ENCODE measurements around the gene CENPV.

The CENPV gene

DNA sequence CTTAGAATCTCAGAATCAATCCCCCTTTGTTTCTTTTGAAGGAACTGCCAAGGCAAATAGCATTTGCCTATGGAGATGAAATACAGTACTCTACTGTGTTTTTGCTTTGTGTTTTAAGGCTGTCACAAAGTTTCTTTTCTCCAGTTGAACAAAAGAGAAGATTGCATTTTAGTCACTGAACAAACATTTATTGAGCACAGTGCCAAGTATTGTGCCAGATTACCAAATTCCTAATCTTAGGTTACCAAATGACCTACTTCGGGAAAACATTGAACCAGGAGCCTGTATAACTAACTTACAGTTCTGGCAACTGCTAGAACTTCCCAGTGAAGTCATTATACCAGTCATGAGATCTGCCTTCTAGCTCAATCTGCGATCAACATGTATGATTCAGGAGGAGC lies 24.7 kb upstream of the CENPV start:
- no peaks in the 10 kb centered on the region for H3K9me3 Mint-ChIP-seq
- no peak overlapping the region for H3K27ac Mint-ChIP-seq
- ATAC-seq, result no peak
- H3K4me1 Mint-ChIP-seq, result peaks cover 18% of the 10 kb centered on the region
- no peaks in the 10 kb centered on the region for H3K27me3 Mint-ChIP-seq
- H3K4me3 Mint-ChIP-seq, result no peak overlapping the region
- peaks cover 20% of the 10 kb centered on the region for H3K36me3 Mint-ChIP-seq

DNA sequence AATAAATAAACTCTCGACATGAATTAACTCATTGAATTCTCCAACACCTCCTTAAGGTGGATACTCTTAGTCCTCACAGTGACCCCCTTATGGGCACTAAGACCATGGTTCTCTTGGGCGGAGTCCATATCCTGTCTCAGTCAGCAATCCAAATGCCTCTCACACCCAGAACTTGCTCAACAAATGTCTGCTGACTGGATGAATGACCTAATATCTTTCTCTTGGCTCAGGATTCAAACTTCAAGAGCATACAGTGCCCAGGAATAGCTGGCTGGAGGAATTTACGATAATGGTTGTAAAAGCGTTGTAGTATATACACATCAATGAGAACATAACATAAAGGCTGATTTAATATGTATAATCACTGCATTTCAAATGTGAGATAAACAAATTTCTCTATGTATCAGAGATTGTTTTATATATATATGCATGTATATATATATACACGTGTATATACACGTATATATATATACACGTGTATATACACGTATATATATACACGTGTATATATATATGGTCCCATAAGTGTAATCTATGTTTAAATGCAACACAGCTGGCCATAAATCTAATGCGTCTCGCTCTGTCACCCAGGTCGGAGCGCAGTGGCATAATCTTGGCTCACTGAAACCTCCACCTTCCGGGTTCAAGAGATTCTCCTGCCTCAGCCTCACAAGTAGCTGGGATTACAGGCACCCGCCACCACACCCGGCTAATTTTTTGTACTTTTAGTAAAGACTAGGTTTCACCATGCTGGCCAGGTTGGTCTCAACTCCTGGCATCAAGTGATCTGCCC lies 21.1 kb upstream of the CENPV start:
- no peak for ATAC-seq
- Mint-ChIP-seq H3K9me3 (no peaks in the 10 kb centered on the region), H3K4me3 (no peak overlapping the region), H3K27me3 (no peaks in the 10 kb centered on the region), H3K4me1 (no peaks in the 10 kb centered on the region), H3K27ac (no peak overlapping the region), H3K36me3 (no peaks in the 10 kb centered on the region)

DNA sequence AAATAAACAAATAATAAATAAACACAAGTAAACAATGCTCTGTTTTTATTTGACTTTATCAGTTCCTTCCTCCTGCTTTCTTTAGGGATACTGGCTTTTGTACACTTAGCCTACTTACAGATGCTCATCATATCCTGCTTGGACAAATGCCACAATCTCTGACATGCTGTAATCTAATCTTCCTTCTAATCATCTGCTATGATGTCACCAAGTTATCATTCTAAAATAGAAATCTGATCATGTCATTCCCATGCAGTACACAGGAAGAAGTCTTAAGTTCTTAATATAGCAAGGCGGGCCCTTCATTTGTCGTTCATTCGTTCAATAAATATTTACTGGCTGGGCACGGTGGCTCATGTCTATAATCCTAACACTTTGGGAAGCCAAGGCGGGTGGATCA lies 18.5 kb upstream of the CENPV start:
- H3K4me3 Mint-ChIP-seq, result no peak overlapping the region
- H3K9me3 Mint-ChIP-seq, result no peaks in the 10 kb centered on the region
- no peaks in the 10 kb centered on the region for H3K36me3 Mint-ChIP-seq
- H3K27ac Mint-ChIP-seq, result no peak overlapping the region
- H3K27me3 Mint-ChIP-seq, result no peaks in the 10 kb centered on the region
- no peak for ATAC-seq
- H3K4me1 Mint-ChIP-seq, result no peaks in the 10 kb centered on the region

DNA sequence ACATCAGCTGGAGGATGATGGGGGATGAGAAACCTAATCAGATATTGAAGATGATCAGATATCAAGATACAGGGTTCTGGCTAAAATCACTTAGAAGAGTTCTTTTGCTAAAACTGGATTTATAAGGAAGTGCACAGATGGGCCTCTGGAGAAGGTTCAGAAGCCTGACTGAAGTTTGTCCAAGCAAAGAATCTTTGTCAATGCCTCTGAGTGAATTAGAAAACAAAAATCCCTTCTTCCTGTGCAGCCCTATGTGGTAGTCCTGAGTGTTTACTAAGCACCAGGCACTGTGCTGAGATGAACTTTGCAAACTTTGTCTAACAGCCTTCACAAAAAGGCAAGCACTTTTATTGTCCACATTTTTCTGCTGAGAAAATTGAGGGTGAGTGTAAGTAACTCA lies 11.4 kb upstream of the CENPV start:
- H3K4me1 Mint-ChIP-seq, result peaks cover 4% of the 10 kb centered on the region
- H3K27ac Mint-ChIP-seq, result no peak overlapping the region

DNA sequence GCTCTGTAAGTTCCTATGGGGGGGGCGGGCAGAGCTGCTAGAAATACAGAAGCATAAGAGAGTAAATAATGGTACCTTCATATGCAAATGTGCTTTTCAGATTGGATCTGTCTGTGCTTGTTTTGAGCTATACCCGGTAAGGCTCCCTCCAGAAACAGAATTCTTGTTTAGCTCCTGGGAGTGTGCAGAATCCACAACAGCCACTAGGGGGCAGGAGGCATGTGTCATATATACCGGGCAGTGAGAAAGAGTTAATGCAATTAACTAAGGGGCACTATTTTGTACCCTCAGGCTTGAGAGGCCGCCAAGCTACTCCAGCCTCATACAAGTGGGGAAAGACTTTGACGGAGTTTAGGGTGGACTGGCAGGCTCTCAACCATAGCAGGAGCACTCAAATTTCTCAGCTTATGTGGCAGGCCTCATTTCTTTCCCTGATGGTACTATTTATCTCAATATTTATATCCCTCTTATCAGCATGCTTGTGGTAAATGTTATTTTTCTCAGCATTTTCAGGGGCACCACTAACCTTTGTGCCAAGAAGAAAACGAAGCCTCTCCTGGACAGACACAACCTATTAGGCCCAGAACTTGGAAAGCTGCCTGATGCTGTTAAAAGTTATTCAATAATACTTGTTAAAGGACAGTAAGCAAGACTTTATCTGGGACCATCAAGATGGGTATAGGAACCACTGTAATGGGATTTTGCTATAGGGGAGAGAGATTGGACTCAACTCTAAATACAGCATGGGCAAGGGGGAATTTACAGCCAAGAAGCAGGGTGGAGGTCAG lies 10.7 kb upstream of the CENPV start:
- Mint-ChIP-seq H3K36me3 (no peaks in the 10 kb centered on the region), H3K27me3 (no peaks in the 10 kb centered on the region), H3K27ac (no peak overlapping the region), H3K4me1 (peaks cover 4% of the 10 kb centered on the region), H3K9me3 (no peaks in the 10 kb centered on the region), H3K4me3 (no peak overlapping the region)
- ATAC-seq, result peak; percentile 87

More for the DNA sequence above, 11.4 kb upstream of the CENPV start:
- Mint-ChIP-seq H3K27me3 (no peaks in the 10 kb centered on the region), H3K9me3 (no peaks in the 10 kb centered on the region), H3K36me3 (no peaks in the 10 kb centered on the region), H3K4me3 (no peak overlapping the region)
- ATAC-seq, result no peak

DNA sequence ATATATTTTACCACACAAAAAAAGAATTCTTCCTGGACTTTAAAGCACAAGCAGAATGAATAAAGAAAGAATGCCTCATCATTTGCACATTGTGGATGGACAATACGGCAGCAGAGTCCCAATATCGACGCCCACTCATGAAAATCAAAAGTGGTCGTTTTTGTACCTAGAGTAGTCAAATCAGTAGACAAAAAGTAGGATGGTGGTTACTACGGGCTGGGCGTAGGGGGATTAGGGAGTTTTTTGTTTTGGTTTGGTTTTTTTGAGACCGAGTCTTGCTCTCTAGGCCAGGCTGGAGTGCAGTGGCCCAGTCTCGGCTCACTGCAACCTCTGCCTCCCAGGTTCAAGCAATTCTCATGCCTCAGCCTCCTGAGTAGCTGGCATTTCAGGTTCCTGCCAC lies 8.6 kb upstream of the CENPV start:
- Mint-ChIP-seq H3K4me3 (no peak overlapping the region), H3K36me3 (no peaks in the 10 kb centered on the region), H3K27me3 (no peaks in the 10 kb centered on the region), H3K9me3 (no peaks in the 10 kb centered on the region), H3K4me1 (peaks cover 4% of the 10 kb centered on the region), H3K27ac (peak overlapping the region; percentile 48)
- no peak for ATAC-seq

DNA sequence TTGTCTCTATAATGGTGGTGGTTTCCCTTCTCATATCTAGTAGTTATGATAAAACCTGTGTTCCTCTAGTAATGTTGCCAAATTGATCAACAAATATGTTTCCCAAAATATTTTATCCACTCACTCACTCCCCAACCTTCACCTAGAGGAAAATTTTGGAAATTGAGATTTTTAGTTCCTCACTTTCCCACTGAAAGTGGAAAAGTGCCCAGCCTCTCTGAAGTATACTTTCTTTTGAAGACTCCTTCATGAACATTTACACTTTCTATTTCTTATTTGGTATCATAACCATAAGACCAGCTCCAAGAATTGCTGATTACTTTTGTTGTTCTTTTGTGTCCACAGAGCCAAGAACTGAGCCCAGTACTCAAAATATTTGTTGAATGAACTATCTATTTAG lies 5.1 kb upstream of the CENPV start:
- H3K4me3 Mint-ChIP-seq, result no peak overlapping the region
- H3K4me1 Mint-ChIP-seq, result no peaks in the 10 kb centered on the region
- H3K27ac Mint-ChIP-seq, result no peak overlapping the region
- no peaks in the 10 kb centered on the region for H3K36me3 Mint-ChIP-seq
- no peaks in the 10 kb centered on the region for H3K27me3 Mint-ChIP-seq
- H3K9me3 Mint-ChIP-seq, result no peaks in the 10 kb centered on the region
- no peak for ATAC-seq

DNA sequence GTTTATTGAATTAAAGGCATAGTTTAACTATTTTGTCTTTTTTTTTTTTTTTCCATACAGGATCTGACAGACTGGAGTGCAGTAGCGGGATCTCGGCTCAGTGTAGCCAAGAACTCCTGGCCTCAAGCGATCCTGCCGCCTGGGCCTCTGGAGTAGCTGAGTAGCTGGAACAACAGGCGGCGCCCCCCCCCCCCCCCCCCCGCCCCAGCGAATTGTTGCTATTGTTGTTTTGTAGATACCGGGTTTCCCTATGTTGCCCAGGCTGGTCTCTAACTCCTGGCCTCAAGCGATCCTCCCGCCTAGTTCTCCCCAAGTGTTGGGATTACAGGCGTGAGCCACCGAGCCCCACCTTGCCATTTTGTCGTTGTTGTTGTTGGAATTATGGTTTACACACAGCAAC lies 1.3 kb upstream of the CENPV start:
- no peak overlapping the region for H3K27ac Mint-ChIP-seq
- peak overlapping the region; percentile 89 for H3K4me3 Mint-ChIP-seq
- H3K36me3 Mint-ChIP-seq, result peaks cover 2% of the 10 kb centered on the region
- ATAC-seq, result no peak
- no peaks in the 10 kb centered on the region for H3K9me3 Mint-ChIP-seq
- H3K4me1 Mint-ChIP-seq, result peaks cover 12% of the 10 kb centered on the region
- H3K27me3 Mint-ChIP-seq, result no peaks in the 10 kb centered on the region

DNA sequence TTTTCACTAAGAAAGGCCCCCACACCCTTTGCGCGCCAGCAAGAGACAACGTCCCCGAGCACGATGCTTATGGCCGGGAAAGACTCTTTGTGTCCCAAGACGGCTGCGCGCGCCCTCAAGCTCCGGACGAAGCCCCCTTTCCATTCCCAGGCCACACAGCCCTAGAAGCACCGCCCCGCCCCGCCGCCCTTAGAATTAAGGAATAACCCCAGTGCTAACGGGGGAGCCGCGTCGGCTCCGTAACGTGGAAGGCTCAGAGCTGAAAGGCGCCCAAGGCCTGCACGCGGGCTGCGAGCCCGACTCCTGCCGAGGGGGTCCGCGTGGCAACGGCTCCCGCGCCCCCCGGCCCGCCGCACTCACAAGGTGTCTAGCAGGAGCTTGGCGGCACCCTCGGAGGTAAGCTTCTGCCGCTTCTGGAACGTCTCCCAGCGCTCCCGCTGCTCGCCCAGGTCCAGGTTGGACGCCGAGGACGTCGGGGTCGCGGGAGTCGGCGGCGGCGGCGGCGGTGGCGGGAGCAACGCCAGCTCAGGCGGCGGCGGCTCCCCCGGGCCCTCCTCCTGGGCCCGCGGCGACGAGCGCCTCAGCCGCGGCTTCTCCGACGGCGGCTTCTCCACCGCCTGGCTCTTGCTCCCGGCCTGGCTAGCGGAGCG lies 477 bp downstream of the CENPV start:
- Mint-ChIP-seq H3K27ac (peak overlapping the region; percentile 86), H3K9me3 (no peaks in the 10 kb centered on the region), H3K36me3 (peaks cover 4% of the 10 kb centered on the region), H3K4me3 (peak overlapping the region; percentile 93), H3K4me1 (peaks cover 15% of the 10 kb centered on the region), H3K27me3 (no peaks in the 10 kb centered on the region)
- peak; percentile 78 for ATAC-seq

DNA sequence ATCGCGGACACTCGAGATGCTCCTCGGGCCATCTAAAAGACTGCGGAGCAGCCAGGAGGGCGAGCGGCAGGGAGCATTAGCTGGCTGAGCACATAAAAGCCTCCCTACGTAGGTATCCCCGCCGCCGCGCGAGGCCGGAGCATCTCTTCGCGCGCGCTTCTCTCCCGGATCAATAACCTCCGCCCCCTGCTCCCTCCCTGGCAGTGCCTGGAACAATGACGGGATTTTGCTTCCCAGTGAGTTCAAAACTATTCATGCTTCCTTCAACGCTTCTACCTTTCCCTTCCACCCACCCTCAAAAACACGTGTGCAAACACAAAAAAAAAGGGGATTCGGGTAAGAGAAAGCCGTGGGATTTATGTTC lies 984 bp downstream of the CENPV start:
- H3K4me1 Mint-ChIP-seq, result peaks cover 15% of the 10 kb centered on the region
- ATAC-seq, result no peak
- H3K9me3 Mint-ChIP-seq, result no peaks in the 10 kb centered on the region
- H3K27ac Mint-ChIP-seq, result peak overlapping the region; percentile 81
- H3K36me3 Mint-ChIP-seq, result peaks cover 9% of the 10 kb centered on the region
- H3K27me3 Mint-ChIP-seq, result no peaks in the 10 kb centered on the region
- peak overlapping the region; percentile 93 for H3K4me3 Mint-ChIP-seq

DNA sequence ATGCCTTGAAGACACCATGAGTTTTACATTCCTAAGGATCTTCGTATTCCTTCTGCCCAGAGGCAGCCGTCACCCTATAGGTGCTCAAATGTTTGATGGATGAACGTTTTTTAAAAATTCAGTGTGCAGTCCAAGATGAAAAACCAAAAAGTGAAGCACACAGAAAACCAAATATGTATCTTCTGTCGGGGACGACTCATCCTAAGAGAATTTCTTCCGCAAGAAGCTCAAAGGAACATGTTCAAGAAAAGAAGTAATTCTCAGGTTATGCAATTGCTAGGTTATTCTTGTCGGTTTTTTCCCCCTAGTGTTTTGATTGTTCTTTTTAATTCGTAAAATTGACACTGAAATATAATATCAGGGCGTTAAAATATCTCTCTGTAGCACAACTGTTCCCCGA lies 1.4 kb downstream of the CENPV start:
- Mint-ChIP-seq H3K36me3 (peaks cover 13% of the 10 kb centered on the region), H3K9me3 (no peaks in the 10 kb centered on the region), H3K27ac (peak overlapping the region; percentile 81), H3K27me3 (no peaks in the 10 kb centered on the region), H3K4me1 (peaks cover 15% of the 10 kb centered on the region), H3K4me3 (peak overlapping the region; percentile 93)
- no peak for ATAC-seq

DNA sequence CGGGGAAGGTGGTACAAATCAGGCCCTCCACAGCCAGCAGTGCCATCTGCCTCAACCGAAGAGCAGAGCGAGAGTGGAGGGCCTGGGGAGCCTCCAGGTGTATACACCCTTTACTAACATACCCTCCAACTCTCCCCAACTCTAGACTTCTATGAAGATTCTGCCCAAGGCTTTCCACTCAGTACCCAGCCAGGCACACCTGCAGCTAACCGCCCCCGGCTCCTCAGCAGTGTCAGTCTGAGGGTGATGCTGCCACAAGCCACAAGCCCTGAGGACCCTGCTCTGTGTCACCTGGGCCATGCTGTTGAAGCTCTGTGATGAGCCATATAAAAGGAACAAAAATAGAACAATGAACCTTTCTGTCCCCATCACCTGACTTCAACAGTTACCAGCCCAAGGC lies 3.8 kb downstream of the CENPV start:
- Mint-ChIP-seq H3K27ac (no peak overlapping the region), H3K27me3 (no peaks in the 10 kb centered on the region), H3K36me3 (peaks cover 17% of the 10 kb centered on the region), H3K4me1 (peaks cover 15% of the 10 kb centered on the region), H3K9me3 (no peaks in the 10 kb centered on the region), H3K4me3 (no peak overlapping the region)
- no peak for ATAC-seq

DNA sequence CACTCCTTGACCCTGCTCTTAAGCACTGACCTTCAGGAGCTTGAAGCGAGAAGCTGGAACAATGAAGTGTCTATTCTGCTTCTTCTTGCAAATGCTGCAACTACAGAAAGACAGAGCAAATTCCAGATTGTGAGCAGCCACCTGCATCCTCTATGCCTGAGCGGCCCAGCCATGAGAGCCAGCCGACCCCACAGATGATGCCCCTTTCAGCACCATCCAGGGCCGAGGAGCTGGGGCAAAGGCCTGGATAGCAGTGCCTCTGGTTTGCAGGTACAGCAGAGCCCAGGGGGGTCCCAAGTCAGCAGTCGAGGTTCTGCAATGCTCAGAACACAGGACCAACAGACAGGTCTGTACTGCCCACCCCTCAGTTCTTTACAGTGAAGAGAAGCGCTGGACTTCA lies 4.7 kb downstream of the CENPV start:
- no peak overlapping the region for H3K4me3 Mint-ChIP-seq
- H3K36me3 Mint-ChIP-seq, result peaks cover 24% of the 10 kb centered on the region
- ATAC-seq, result no peak
- peaks cover 15% of the 10 kb centered on the region for H3K4me1 Mint-ChIP-seq
- no peaks in the 10 kb centered on the region for H3K27me3 Mint-ChIP-seq
- H3K9me3 Mint-ChIP-seq, result no peaks in the 10 kb centered on the region
- no peak overlapping the region for H3K27ac Mint-ChIP-seq

DNA sequence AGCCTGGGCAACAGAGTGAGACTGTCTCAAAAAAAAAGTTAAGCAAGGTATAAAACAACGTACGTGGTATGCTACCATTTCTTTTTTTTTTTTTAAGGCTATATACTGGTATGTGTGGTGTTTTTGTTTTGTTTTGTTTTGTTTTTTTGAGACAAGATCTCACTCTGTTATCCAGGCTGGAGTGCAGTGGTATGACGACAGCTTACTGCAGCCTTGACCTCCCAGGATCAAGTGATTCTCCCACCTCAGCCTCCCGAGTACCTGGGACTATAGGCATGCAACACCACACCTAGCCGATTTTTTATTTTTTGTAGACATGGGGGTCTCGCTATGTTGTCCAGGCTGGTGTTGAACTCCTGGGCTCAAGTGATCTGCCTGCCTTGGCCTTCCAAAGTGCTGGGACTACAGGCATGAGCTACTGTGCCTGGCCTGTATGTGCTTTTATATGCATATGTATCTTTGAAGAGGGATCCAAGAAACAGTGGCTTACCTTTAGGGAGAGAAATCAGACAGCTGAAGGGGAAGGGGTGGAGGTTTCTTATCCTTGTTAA lies 6.5 kb downstream of the CENPV start:
- Mint-ChIP-seq H3K36me3 (peaks cover 39% of the 10 kb centered on the region), H3K4me3 (no peak overlapping the region), H3K9me3 (no peaks in the 10 kb centered on the region), H3K27me3 (no peaks in the 10 kb centered on the region), H3K4me1 (peaks cover 7% of the 10 kb centered on the region), H3K27ac (no peak overlapping the region)
- no peak for ATAC-seq

DNA sequence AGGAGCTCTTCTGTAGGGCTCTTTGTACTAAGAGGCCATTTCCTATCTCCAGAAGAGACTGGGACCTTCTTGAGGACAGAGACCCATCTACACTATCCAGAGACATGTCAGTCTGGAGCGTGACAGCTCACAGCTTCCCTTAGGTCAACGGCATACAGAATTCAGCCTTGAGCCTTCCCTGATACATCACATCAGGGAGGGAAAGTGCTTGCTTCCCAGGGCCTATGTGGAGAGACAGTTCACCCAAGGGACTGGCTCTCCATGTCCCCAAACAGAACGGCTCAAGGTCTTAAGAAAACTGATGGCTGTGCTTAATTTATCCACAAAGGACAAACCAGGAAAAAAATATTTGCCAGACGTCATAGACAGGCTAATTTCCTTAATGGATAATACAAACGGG lies 7.7 kb downstream of the CENPV start:
- Mint-ChIP-seq H3K4me1 (peaks cover 5% of the 10 kb centered on the region), H3K4me3 (no peak overlapping the region), H3K27me3 (no peaks in the 10 kb centered on the region), H3K36me3 (peaks cover 43% of the 10 kb centered on the region), H3K27ac (no peak overlapping the region), H3K9me3 (no peaks in the 10 kb centered on the region)
- no peak for ATAC-seq
